Measurements from ENCODE around the gene TAF1B. TPM values are rescaled to one million over a fixed set of nuclear protein-coding genes. Genes with fewer than 3 reads are reported as not detected.
A peak's percentile ranks its signal among the peaks of the same experiment; 100 is the strongest.

Gene TAF1B
- total RNA-seq, 1 donor: 41.3 TPM

GRCh38 chr2:9897331-9897737, 54.1 kb downstream of the TAF1B start:
- peak; percentile 56 for DNase-seq (ENCODE audit: insufficient read length, low spot score, missing footprints)
- Histone ChIP-seq H3K27ac (ENCODE audit: low read depth, low read length) (peak overlapping the region; percentile 29), H3K4me1 (ENCODE audit: insufficient read depth, low read length) (peaks cover 27% of the 10 kb centered on the region), H3K27me3 (ENCODE audit: insufficient read depth, low read length) (no peaks in the 10 kb centered on the region), H2AFZ (ENCODE audit: low read length) (peak overlapping the region; percentile 39), H3K79me2 (ENCODE audit: insufficient read depth, low read length) (peaks cover 3% of the 10 kb centered on the region), H4K20me1 (ENCODE audit: insufficient read depth, low read length) (no peaks in the 10 kb centered on the region), H3K4me2 (ENCODE audit: insufficient read depth, low read length) (peak overlapping the region; percentile 51), H3K36me3 (ENCODE audit: insufficient read depth, low read length) (no peaks in the 10 kb centered on the region), H3K4me3 (ENCODE audit: insufficient read depth, low read length) (no peak overlapping the region), H3K9me3 (ENCODE audit: low read depth, low read length) (no peaks in the 10 kb centered on the region)
- no peak for TF ChIP-seq CTCF (IDR thresholded peaks at IDR 0.05; ENCODE audit: extremely low read depth, low read depth, low read length)

GRCh38 chr2:9897846-9898245, 54.6 kb downstream of the TAF1B start:
- Histone ChIP-seq H3K79me2 (ENCODE audit: insufficient read depth, low read length) (peaks cover 3% of the 10 kb centered on the region), H3K4me2 (ENCODE audit: insufficient read depth, low read length) (peak overlapping the region; percentile 51), H3K27me3 (ENCODE audit: insufficient read depth, low read length) (no peaks in the 10 kb centered on the region), H3K9me3 (ENCODE audit: low read depth, low read length) (no peaks in the 10 kb centered on the region), H3K4me1 (ENCODE audit: insufficient read depth, low read length) (peaks cover 27% of the 10 kb centered on the region), H4K20me1 (ENCODE audit: insufficient read depth, low read length) (no peaks in the 10 kb centered on the region), H3K36me3 (ENCODE audit: insufficient read depth, low read length) (no peaks in the 10 kb centered on the region), H3K27ac (ENCODE audit: low read depth, low read length) (peak overlapping the region; percentile 29), H3K4me3 (ENCODE audit: insufficient read depth, low read length) (no peak overlapping the region), H2AFZ (ENCODE audit: low read length) (peak overlapping the region; percentile 39)
- no peak for TF ChIP-seq CTCF (IDR thresholded peaks at IDR 0.05; ENCODE audit: extremely low read depth, low read depth, low read length)
- peak; percentile 11 for DNase-seq (ENCODE audit: insufficient read length, low spot score, missing footprints)

DNA sequence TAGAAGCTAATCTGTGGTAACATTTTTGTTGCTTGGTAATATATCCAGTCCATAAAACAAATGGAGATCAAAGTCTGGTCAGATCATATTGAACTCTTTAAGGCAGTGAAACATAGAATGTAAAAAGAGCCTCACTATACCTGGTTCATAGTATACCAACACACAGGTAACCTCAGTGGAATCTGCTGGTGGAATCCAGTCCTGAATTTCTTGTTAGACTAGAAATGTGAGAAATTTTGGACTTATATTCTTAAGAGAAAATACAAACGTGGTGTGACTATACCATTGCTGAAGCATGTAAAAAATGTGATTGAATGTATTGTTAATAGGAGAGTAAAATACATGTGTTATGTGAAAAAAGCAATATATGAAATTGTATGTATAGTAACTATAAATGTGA, 62.1 kb downstream of the TAF1B start:
- no peaks in the 10 kb centered on the region for H4K20me1 ChIP-seq (ENCODE audit: insufficient read depth, low read length)
- TF ChIP-seq CTCF (IDR thresholded peaks at IDR 0.05; ENCODE audit: extremely low read depth, low read depth, low read length): no peak
- H3K9me3 ChIP-seq (ENCODE audit: low read depth, low read length): no peaks in the 10 kb centered on the region

DNA sequence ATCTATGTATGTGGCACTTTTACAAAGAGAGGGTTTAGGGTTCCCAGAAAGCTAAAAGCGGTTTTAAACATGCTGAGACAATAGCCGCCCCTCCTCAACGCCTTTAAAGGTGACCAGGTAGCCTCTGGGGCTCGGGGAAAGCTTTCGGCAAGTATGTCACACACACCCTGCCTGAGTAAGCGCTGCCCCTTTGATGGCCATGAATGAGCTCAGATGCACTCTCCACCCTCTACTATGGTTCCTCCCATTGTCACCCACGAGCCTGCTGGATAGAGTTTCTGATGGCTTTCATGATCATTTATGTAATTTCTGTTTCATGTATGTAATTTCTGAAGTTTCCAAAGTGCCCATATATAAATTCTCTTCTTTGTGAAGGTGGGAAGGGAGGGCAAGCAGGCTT, 64.1 kb downstream of the TAF1B start:
- H3K36me3 ChIP-seq (ENCODE audit: insufficient read depth, low read length): peaks cover 4% of the 10 kb centered on the region
- H3K4me3 ChIP-seq (ENCODE audit: insufficient read depth, low read length): no peak overlapping the region
- TF ChIP-seq CTCF (IDR thresholded peaks at IDR 0.05; ENCODE audit: extremely low read depth, low read depth, low read length): no peak
- peaks cover 7% of the 10 kb centered on the region for H3K4me1 ChIP-seq (ENCODE audit: insufficient read depth, low read length)
- H2AFZ ChIP-seq (ENCODE audit: low read length): no peak overlapping the region
- H3K27me3 ChIP-seq (ENCODE audit: insufficient read depth, low read length): no peaks in the 10 kb centered on the region
- H3K9me3 ChIP-seq (ENCODE audit: low read depth, low read length): no peaks in the 10 kb centered on the region
- H3K79me2 ChIP-seq (ENCODE audit: insufficient read depth, low read length): no peaks in the 10 kb centered on the region
- H4K20me1 ChIP-seq (ENCODE audit: insufficient read depth, low read length): no peaks in the 10 kb centered on the region
- no peak for DNase-seq (ENCODE audit: insufficient read length, low spot score, missing footprints)
- H3K4me2 ChIP-seq (ENCODE audit: insufficient read depth, low read length): no peak overlapping the region
- H3K27ac ChIP-seq (ENCODE audit: low read depth, low read length): no peak overlapping the region

More for the DNA sequence above, 62.1 kb downstream of the TAF1B start:
- H3K27ac ChIP-seq (ENCODE audit: low read depth, low read length): no peak overlapping the region
- no peak for DNase-seq (ENCODE audit: insufficient read length, low spot score, missing footprints)
- no peak overlapping the region for H3K4me2 ChIP-seq (ENCODE audit: insufficient read depth, low read length)
- H3K4me1 ChIP-seq (ENCODE audit: insufficient read depth, low read length): peaks cover 7% of the 10 kb centered on the region
- H3K79me2 ChIP-seq (ENCODE audit: insufficient read depth, low read length): no peaks in the 10 kb centered on the region
- H3K4me3 ChIP-seq (ENCODE audit: insufficient read depth, low read length): no peak overlapping the region
- no peaks in the 10 kb centered on the region for H3K36me3 ChIP-seq (ENCODE audit: insufficient read depth, low read length)
- H3K27me3 ChIP-seq (ENCODE audit: insufficient read depth, low read length): no peaks in the 10 kb centered on the region
- no peak overlapping the region for H2AFZ ChIP-seq (ENCODE audit: low read length)

All from osteoblast (primary cell).